ENCODE measurements around the gene TRIAP1. TPM values are rescaled to one million over a fixed set of nuclear protein-coding genes. Genes with fewer than 3 reads are reported as not detected.

The TRIAP1 gene
- 12.1 TPM for total RNA-seq

DNA sequence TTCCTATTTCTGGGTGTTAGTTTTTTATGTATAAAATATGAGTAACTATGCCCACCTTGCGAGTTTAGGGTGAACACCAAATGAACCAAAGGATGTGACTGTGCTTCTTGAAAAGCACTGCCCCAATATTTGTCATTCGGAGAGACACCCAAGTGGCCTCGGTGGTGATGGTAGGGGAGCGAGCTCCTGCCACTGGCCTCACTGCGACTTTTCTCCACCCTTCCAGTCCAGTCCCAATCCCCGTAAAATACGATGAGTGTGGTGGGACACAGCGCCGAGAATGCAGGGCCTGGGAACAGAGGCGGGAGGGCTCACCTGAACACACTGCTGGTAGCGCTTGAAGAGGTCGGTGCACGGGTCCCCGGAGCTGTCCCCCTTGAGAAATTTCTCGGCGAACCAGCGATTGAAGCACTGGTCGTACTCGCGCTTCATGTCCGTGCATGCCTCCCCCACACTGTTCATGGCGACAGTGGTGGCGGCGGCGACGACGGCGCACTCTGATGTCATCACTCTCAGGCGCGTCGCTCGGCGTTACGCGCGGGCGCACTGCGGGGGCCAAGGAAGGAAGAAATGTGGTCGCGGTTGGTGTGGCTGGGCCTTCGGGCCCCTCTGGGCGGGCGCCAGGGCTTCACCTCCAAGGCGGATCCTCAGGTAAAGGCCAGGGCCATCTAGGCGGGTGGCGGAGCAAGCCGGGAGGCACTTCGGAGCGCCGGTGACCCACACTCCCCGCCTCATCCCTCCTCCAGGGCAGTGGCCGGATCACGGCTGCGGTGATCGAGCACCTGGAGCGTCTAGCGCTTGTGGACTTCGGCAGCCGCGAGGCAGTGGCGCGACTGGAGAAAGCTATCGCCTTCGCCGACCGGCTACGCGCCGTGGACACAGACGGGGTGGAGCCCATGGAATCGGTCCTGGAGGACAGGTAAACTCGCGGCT is at the start of gene TRIAP1, which contains the start of gene GATC:
Gene TRIAP1 (minus strand): TSS at position 474 of the 933 bp plus-strand sequence. CDS start 12 bp downstream, at position 462.
Gene GATC (plus strand): TSS at position 534 of the 933 bp plus-strand sequence. CDS start 37 bp downstream, at position 571.
- intact Hi-C loops (cut with DNase I) = loop anchor here (1.0 to 5.0 kb wide), 4 partner anchors 23 to 129 kb away; partner anchors contain the start of genes RNF10 and SRSF9
- H3K9me3 ChIP-seq = no peaks in the 10 kb centered on the region
- DNase-seq (ENCODE audit: low spot score in 2 of 2) = peak in 1 of 2 donors; percentile 89
- H3K27me3 ChIP-seq = no peaks in the 10 kb centered on the region
- H3K36me3 ChIP-seq = peaks cover 18 to 25% of the 10 kb centered on the region in 2 donors
- TF ChIP-seq, protein P1, sequence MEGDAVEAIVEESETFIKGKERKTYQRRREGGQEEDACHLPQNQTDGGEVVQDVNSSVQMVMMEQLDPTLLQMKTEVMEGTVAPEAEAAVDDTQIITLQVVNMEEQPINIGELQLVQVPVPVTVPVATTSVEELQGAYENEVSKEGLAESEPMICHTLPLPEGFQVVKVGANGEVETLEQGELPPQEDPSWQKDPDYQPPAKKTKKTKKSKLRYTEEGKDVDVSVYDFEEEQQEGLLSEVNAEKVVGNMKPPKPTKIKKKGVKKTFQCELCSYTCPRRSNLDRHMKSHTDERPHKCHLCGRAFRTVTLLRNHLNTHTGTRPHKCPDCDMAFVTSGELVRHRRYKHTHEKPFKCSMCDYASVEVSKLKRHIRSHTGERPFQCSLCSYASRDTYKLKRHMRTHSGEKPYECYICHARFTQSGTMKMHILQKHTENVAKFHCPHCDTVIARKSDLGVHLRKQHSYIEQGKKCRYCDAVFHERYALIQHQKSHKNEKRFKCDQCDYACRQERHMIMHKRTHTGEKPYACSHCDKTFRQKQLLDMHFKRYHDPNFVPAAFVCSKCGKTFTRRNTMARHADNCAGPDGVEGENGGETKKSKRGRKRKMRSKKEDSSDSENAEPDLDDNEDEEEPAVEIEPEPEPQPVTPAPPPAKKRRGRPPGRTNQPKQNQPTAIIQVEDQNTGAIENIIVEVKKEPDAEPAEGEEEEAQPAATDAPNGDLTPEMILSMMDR (IDR thresholded peaks at IDR 0.05) = no peak
- H3K4me1 ChIP-seq = peaks cover 3 to 8% of the 10 kb centered on the region in 2 donors
- peak within 1 kb of the TSS; percentile 81 to 98 for H3K4me3 ChIP-seq
- H3K27ac ChIP-seq = peak within 1 kb of the TSS; percentile 90 to 92

DNA sequence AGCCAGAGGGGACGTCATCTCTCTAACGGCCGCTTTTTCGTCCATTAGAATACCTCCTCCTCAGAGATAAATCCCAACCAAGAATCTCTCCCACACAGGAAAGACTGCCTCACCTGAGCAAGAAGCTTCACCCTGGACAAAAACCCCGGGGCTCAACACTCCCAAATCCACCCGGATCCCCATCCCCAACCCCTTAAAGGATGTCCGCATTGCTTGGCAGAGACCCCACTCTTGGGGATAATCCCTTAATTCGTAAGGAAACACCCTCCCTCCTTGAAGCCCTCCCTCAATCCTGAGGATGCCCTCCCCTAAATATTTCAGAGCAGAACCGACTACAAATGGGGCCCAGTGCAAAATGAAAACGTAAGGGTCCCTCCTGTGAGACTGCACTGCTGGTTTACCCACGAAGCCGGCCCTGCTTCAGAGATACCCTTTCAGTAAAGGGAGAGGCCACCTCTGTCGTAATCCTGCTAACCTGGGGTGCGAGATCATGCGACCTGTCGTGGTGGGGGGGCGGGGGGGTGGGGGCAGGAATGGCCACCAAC is 49.1 kb upstream of the TRIAP1 start:
- Histone ChIP-seq H3K4me3 (peak overlapping the region; percentile 83 to 86), H3K27ac (peak overlapping the region; percentile 44 to 86), H3K4me1 (peaks cover 6 to 9% of the 10 kb centered on the region in 2 donors), H3K36me3 (peaks cover 14 to 15% of the 10 kb centered on the region in 2 donors), H3K27me3 (no peaks in the 10 kb centered on the region), H3K9me3 (no peaks in the 10 kb centered on the region)
- intact Hi-C loops (cut with DNase I) = loop anchor here (1.0 kb wide), 1 partner anchor 49 kb away; the partner anchor contains the start of genes GATC and TRIAP1
- TF ChIP-seq, protein P1 (IDR thresholded peaks at IDR 0.05) = no peak
- DNase-seq (ENCODE audit: low spot score in 2 of 2) = no peak

DNA sequence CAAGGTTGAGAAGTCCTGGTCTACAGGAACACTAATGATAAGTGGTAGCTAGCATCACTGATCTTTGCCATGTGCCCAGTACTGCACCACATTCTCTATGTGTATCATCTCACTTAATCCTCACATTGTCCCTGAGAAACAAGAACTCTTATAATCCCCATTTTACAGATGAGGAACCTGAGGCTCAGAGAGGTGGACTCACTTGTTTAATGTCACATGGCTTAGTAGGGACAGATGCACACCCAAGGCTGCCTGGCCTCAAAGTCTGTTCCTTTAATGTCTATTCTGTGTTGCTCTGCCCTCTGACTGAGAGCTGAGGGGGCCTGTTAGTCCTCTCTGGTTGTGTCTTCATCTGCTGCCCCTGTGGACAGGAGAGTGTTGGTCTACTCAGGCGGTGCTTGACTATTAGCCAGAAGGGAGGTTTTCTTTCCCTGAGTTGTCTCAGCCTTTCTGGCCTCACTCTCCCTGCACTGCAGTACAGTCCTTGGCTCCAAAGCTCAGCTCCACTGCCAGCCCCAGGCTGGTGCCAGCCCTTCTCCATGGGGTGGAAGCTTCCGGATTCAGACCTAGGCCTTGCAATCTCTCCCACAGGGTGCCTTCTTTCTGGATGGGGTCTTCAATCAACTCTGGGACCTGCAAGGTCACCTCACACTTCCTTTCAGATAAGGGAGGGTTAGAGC is 44.8 kb upstream of the TRIAP1 start:
- TF ChIP-seq, protein P1 (IDR thresholded peaks at IDR 0.05) = no peak
- DNase-seq (ENCODE audit: low spot score in 2 of 2) = no peak
- intact Hi-C loops (cut with DNase I) = no loop called here
- H3K4me1 ChIP-seq = peaks cover 0 to 4% of the 10 kb centered on the region in 2 donors
- H3K27ac ChIP-seq = peak overlapping the region; percentile 1 to 53
- H3K9me3 ChIP-seq = no peaks in the 10 kb centered on the region
- H3K27me3 ChIP-seq = no peaks in the 10 kb centered on the region
- H3K36me3 ChIP-seq = no peaks in the 10 kb centered on the region
- H3K4me3 ChIP-seq = no peak overlapping the region

DNA sequence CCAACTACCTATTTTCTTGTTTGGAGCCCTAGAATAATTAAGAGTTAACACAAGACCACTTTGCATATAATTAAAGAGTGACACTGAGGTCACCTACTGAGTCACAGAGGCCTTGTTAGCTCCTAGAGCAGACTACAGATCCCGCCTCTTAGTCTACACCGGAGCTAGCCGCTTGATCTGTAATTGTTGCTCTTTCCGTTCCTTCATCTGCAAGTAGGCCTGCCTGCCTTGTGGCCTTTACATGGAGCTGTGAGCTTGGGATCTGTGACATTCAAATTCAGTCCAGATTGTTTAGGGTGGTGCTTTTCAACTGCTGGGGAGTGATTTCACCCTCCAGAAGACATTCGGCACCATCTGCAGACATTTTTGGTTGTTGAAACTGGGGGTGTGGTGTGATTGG is 44.1 kb upstream of the TRIAP1 start:
- Histone ChIP-seq H3K27me3 (no peaks in the 10 kb centered on the region), H3K36me3 (no peaks in the 10 kb centered on the region), H3K4me3 (no peak overlapping the region), H3K27ac (peak overlapping the region in 1 of 2 donors; percentile 53), H3K9me3 (no peaks in the 10 kb centered on the region), H3K4me1 (peaks cover 0 to 4% of the 10 kb centered on the region in 2 donors)
- TF ChIP-seq, protein P1 (IDR thresholded peaks at IDR 0.05) = no peak
- DNase-seq (ENCODE audit: low spot score in 2 of 2) = no peak
- intact Hi-C loops (cut with DNase I) = no loop called here

DNA sequence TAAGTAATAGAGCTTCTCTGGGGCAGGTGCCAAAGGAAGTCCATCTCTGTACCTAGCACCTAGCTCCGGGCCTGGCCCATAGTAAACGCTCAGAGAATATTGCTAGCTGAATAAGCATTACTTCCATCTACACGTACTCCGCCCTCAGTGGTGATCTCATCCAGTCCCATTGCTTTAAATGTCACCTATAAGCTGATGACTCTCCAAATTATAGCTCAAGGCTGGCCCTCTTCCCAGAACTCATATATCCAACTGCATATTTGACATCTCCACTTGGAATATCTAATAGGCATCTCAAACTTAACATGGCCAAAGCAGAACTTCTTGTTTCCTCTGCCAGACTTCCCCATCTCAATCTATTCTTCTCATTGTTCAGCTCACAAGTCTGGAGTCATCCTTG is 42.8 kb upstream of the TRIAP1 start:
- DNase-seq (ENCODE audit: low spot score in 2 of 2) = no peak
- TF ChIP-seq, protein P1 (IDR thresholded peaks at IDR 0.05) = no peak
- H3K4me1 ChIP-seq = no peaks in the 10 kb centered on the region

More for the DNA sequence above, 42.8 kb upstream of the TRIAP1 start:
- no peaks in the 10 kb centered on the region for H3K9me3 ChIP-seq
- intact Hi-C loops (cut with DNase I) = no loop called here
- no peaks in the 10 kb centered on the region for H3K36me3 ChIP-seq
- H3K4me3 ChIP-seq = no peak overlapping the region
- no peaks in the 10 kb centered on the region for H3K27me3 ChIP-seq
- no peak overlapping the region for H3K27ac ChIP-seq
